GDM1 (cell line): Measurements from ENCODE around the gene ERC2.
"Not testable (repeated sequence)": the region's sequence is repeated elsewhere in the genome, so short reads cannot be mapped to it uniquely, and the experiment has no call there.

ENCODE experiments used
- DNase-seq: peaks from one replicate; lab custom pipeline; 2025; lab: John Stamatoyannopoulos, UW

ERC2 gene

DNA sequence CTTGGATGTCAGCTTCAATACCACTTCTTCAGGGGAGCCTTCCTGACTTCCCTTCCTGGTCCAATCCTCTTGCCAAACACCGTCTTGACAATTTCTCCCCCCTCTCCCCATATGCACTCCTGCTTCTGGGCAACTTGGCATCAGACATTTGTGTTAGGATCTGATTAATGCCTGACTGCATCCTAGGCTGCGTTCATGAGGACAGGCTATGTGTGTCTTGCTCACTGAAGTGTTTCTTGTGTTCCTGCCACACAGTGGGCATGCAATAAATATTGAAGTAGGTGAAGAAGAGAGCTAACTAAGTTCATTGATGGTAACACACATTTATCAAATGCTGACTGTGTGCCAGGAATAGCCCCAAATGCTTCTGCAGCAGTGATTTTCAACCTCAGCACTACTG is 944.8 kb downstream of the ERC2 start:
- DNase-seq: no peak

GRCh38 chr3:55521738-55522421 is 946.4 kb downstream of the ERC2 start:
- no peak for DNase-seq

- no peak for DNase-seq
Measured at GRCh38 chr3:55521064-55521737, 947.1 kb downstream of the ERC2 start.

- DNase-seq: no peak
Measured at GRCh38 chr3:55519019-55519418, 949.2 kb downstream of the ERC2 start.

DNA sequence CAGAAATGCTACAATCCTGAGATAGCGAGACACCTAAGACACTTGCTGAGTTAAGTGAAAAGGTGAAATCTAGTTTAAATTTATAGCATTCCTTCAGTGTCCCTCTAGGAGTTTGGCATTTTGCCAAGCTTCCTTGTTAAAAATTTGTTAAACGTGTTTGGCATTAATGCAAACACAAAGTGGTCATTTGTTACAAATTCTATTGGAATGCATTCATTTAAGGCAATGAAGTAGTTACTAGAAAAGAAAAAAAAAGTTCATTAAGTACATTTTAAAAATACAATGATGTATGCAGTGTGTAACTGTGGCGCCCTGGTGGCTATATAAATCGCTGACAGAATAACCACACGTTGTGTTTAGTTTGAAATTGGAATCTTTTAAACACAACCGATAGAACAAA is 949.8 kb downstream of the ERC2 start:
- no peak for DNase-seq

DNA sequence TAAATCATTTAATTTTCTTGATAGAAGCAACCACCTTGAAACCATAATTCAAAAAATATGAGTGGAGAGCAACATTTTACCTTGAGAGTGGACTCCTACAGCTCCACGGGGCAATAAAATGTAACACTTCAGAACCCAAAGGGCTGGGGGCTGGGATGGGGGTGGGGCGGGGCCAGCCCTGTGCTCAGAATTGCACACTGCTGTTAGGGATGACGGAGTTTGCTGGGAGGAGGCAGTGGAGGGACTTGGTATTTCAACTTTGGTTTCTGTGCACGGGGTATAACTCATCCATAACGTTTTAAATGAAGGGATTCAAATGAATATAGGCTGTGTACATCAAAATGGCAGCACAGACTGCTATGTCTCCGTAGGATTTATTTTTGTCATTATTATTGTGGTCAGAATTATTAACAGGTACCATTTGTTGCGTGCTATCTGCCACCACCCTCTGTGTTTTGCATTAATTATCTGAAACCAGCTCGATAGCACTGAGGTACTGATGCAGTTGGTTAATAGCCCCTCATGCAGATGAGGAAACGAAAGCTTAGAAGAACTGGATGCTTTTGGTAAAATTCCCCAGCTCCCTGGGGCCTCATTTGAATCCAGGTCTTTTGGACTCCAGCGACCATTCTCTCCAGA is 951.8 kb downstream of the ERC2 start:
- DNase-seq: no peak

DNA sequence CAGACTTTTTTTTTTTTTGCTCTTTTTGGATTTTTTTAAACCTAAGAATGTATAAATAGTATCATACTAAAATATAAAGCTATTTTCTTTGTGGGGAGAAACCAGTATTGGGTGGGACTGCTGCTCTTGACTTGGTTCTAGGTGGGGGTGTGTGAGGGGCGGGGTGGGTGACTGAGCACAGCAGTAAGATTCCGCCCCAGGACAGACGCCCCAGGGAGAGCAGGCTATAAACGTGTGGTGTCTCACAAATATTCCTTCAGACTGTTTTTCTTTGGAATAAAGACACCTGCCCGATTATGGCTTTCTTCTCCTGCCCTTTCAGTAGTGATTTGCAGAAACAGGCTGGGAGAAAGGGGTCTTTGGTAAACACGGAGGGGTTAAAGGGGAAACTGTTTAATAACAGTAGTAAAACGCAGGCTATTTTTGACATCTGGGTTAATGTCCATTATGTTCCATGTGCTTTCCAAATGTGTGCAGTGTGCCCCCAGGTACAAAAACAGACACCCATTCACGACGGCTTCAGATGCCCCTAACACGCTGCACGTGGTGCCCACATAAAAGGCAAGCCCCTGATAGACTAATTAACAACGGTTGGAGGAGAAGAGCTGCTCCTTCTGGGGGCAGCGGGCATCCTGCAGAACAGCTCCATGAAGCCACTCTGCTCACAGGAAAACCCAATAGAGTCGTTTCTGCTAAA is 952.6 kb downstream of the ERC2 start:
- DNase-seq: no peak

DNA sequence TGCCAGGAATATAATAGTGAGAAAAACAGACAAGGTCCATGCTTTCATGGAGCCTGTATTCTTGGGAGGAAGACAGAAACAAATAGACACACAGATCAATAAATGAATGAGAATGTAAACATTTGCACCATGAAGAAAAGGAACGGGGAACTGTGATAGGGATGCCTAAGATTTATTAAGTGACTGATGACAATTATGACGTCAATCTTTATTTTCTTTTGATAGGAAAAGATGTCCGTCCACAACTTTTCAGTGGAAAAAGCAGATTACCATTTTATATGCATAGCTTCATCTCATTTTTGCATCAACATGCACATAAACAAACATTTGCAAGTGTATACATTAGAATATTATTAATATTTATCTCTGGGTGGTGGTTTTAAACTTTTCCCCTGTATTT is 953.3 kb downstream of the ERC2 start:
- DNase-seq: no peak

GRCh38 chr3:55512571-55513343 is 955.5 kb downstream of the ERC2 start:
- no peak for DNase-seq

GRCh38 chr3:55511895-55512570 is 956.2 kb downstream of the ERC2 start:
- no peak for DNase-seq

GRCh38 chr3:55508335-55508734 is 959.9 kb downstream of the ERC2 start:
- DNase-seq: no peak

DNA sequence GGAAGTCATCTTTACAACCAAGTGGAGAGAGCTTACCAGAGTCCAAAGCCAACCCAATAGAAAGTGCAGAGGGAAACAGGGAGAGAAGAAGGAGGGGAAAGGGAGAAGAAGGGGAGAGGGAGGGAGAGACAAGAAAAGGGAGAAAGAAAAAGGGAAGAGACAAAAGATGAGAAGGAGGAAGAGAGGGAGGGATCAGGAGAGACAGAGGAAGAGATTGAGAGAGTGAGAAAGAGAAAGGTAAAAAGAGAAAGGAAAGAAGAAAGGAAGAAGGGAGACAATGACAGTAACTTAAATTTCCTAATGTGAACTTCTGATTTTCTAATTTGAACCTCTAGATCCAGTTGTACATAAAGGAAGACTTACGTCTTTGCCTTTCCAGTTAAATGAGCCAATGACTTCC is 960.5 kb downstream of the ERC2 start:
- DNase-seq: no peak

GRCh38 chr3:55505776-55506175 is 962.5 kb downstream of the ERC2 start:
- DNase-seq: no peak

GRCh38 chr3:55505102-55505501 is 963.2 kb downstream of the ERC2 start:
- not testable (repeated sequence) for DNase-seq

GRCh38 chr3:55501905-55502304 is 966.4 kb downstream of the ERC2 start:
- no peak for DNase-seq

GRCh38 chr3:55500555-55501330 is 967.5 kb downstream of the ERC2 start:
- DNase-seq: no peak

- DNase-seq: no peak
Measured at GRCh38 chr3:55498520-55498919, 969.7 kb downstream of the ERC2 start.

- no peak for DNase-seq
Measured at GRCh38 chr3:55497250-55497649, 971.0 kb downstream of the ERC2 start.

- DNase-seq: no peak
Measured at GRCh38 chr3:55494976-55495375, 973.3 kb downstream of the ERC2 start.

DNA sequence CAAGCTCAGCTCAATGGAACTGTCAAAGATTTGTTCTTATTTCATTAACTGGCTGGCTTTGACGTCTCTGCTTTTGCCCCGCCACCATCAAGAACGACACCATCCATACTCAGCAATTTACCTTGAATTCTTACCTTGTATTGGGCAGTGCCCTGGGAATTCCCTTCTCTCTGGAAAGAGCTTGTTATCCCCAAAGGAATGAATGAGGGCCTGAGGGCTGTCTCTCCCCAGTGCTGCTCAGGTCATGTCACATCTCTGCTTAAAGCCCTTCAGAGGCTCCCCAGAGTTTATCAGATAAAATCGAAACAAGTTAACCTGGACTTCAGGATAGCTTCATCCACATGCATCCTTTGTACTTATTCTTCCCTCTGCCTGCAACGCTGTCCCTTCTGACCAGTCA is 975.3 kb downstream of the ERC2 start:
- no peak for DNase-seq
